GM06990 (cell line): Measurements from ENCODE around the gene NAA25.

Source experiments
- DNase-seq: peaks from one replicate; pipeline ENCODE4 v3.0.0-alpha.2; 2011; ENCODE audit not compliant: insufficient read length; ENCODE audit errors: extremely low read depth
- H3K27me3 ChIP-seq: replicated peaks from 2 replicates; pipeline ENCODE4 v1.6.0; 2011; ENCODE audit warnings: low read length; ENCODE audit not compliant: control insufficient read depth, insufficient read depth
- H3K36me3 ChIP-seq: 2 replicates; pipeline ENCODE4 v1.5.1; 2011; ENCODE audit warnings: low read length; ENCODE audit not compliant: control insufficient read depth, insufficient read depth
- H3K4me3 ChIP-seq: replicated peaks from 2 replicates; pipeline ENCODE4 v1.5.1; 2011; ENCODE audit warnings: low read depth, mild to moderate bottlenecking, control low read depth, low read length
- CTCF ChIP-seq: IDR thresholded peaks from 2 replicates; pipeline ENCODE4 v1.5.1; 2011; ENCODE audit warnings: low read length, control low read depth, mild to moderate bottlenecking, inconsistent platforms; ENCODE audit not compliant: insufficient read depth, poor library complexity, severe bottlenecking

NAA25 gene

GRCh38 chr12:111991946-111992345 lies 116.6 kb downstream of the NAA25 start:
- Histone ChIP-seq H3K27me3 (no peaks in the 10 kb centered on the region), H3K36me3 (no peaks in the 10 kb centered on the region), H3K4me3 (no peak overlapping the region)
- DNase-seq: no peak
- TF ChIP-seq CTCF: no peak

GRCh38 chr12:111991535-111991934 lies 117.0 kb downstream of the NAA25 start:
- no peak for DNase-seq
- Histone ChIP-seq H3K36me3 (no peaks in the 10 kb centered on the region), H3K4me3 (no peak overlapping the region), H3K27me3 (no peaks in the 10 kb centered on the region)
- TF ChIP-seq CTCF: no peak

- no peak for TF ChIP-seq CTCF
- Histone ChIP-seq H3K4me3 (no peak overlapping the region), H3K36me3 (no peaks in the 10 kb centered on the region), H3K27me3 (no peaks in the 10 kb centered on the region)
- DNase-seq: no peak
These were observed 123.8 kb downstream of the NAA25 start for GRCh38 chr12:111984820-111985219.

- Histone ChIP-seq H3K27me3 (no peaks in the 10 kb centered on the region), H3K4me3 (no peak overlapping the region), H3K36me3 (no peaks in the 10 kb centered on the region)
- no peak for TF ChIP-seq CTCF
- no peak for DNase-seq
These were observed 126.6 kb downstream of the NAA25 start for GRCh38 chr12:111981987-111982386.

- Histone ChIP-seq H3K36me3 (no peaks in the 10 kb centered on the region), H3K4me3 (no peak overlapping the region), H3K27me3 (no peaks in the 10 kb centered on the region)
- DNase-seq: no peak
- no peak for TF ChIP-seq CTCF
These were observed 128.0 kb downstream of the NAA25 start for GRCh38 chr12:111980598-111980997.

- Histone ChIP-seq H3K36me3 (no peaks in the 10 kb centered on the region), H3K4me3 (no peak overlapping the region), H3K27me3 (no peaks in the 10 kb centered on the region)
- TF ChIP-seq CTCF: no peak
- no peak for DNase-seq
These were observed 130.0 kb downstream of the NAA25 start for GRCh38 chr12:111978545-111978944.
